ENCODE results near the gene LRG1. TPM values are rescaled to one million over a fixed set of nuclear protein-coding genes. Genes with fewer than 3 reads are reported as not detected.

Gene LRG1
- total RNA-seq, 4 donors from 2014 or later: 0.17 to 9.4 (median 0.79) TPM

DNA sequence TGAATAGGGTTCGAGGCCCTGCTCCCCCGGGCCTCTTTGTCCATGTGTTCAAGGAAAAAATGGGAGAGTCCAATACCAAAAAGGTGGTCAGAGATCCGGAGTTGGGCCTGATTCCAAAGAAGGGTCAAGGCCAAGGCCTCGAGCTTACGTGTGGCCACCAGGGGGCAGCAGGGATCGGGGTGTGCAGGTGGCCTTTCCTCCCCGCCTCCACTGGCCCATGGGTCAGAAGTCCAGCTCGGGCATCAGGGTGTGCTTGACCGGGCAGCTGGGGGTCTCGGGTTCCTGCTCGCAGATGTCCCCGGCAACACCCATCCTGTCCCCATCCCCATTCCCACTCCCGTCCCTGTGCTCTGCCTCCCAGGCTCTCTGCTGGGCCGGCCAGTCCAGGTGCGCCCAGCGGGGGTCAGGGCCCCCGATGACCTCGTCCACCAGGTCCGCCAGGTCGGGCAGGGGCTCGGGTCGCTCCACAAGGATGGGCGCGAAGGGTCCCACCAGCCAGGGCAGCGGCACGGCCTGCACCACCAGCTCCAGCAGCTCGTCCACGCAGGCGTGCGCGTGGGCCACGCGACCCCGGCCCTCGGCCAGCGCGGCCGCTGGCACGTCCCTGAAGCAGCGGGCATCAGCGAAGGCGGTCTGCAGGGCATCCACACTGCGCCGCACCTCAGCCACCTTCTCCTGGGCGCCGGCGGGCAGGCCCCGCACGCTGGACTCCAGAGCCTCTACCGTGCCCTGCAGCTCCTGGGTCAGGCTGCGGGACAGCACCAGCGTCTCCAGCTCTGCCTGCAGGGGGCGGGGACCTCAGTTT lies 16.3 kb downstream of the LRG1 start:
- TF ChIP-seq, protein P1, sequence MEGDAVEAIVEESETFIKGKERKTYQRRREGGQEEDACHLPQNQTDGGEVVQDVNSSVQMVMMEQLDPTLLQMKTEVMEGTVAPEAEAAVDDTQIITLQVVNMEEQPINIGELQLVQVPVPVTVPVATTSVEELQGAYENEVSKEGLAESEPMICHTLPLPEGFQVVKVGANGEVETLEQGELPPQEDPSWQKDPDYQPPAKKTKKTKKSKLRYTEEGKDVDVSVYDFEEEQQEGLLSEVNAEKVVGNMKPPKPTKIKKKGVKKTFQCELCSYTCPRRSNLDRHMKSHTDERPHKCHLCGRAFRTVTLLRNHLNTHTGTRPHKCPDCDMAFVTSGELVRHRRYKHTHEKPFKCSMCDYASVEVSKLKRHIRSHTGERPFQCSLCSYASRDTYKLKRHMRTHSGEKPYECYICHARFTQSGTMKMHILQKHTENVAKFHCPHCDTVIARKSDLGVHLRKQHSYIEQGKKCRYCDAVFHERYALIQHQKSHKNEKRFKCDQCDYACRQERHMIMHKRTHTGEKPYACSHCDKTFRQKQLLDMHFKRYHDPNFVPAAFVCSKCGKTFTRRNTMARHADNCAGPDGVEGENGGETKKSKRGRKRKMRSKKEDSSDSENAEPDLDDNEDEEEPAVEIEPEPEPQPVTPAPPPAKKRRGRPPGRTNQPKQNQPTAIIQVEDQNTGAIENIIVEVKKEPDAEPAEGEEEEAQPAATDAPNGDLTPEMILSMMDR (IDR thresholded peaks at IDR 0.05): peak; percentile 39 to 68 (median 54)
- TF ChIP-seq POLR2AphosphoS5 (IDR thresholded peaks at IDR 0.05): no peak
- H3K4me1 ChIP-seq: peaks cover 16 to 31% (median 21%) of the 10 kb centered on the region in 4 donors
- no peaks in the 10 kb centered on the region for H3K9me3 ChIP-seq
- H3K27me3 ChIP-seq: no peaks in the 10 kb centered on the region
- intact Hi-C loops (cut with DNase I): no loop called here
- no peak overlapping the region for H3K4me3 ChIP-seq
- no peak for DNase-seq (ENCODE audit: extremely low spot score)
- peaks cover 0 to 1% (median 0%) of the 10 kb centered on the region in 4 donors for H3K36me3 ChIP-seq
- 35% methylated on average over 11 of the region's 53 CpGs for WGBS
- H3K27ac ChIP-seq (replicated peaks in 1 of 4): no peak overlapping the region

DNA sequence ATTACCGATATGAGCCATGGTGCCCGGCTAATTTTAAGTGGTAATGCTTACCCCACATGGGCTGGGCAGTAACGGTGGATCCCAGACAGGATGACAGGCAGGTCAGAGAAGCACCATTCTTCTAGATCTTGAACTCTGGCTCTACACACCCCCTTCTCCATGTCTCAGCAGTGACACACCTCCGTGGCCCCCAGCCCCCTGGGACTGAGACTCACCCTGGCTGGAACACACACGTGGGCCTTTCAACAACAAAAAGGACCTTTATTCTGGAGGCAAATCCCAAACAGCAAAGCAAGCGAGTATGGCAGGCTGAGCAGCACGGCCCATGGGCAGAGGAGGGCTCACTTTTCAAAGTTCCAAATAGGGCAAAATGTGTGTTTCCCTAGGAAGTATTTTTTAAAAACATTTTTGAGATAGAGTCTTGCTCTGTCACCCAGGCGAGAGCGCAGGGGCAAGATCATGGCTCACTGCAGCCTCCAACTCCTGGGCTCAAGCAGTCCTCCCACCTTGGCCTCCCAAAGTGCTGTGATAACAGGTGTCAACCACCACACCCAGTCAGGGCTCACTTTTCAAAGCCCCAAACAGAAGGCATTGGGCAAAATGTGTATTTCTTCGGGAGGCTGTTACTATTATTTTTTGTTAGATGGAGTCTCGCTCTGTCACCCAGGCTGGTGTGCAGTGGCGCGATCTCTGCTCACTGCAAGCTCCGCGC lies 17.4 kb downstream of the LRG1 start:
- no peak overlapping the region for H3K4me3 ChIP-seq
- whole genome bisulfite sequencing: 92% methylated on average over 14 of the region's 15 CpGs
- intact Hi-C loops (cut with DNase I): no loop called here
- no peaks in the 10 kb centered on the region for H3K36me3 ChIP-seq
- no peak for TF ChIP-seq POLR2AphosphoS5 (IDR thresholded peaks at IDR 0.05)
- TF ChIP-seq POLR2A (IDR thresholded peaks at IDR 0.05; ENCODE audit: low read depth): no peak
- TF ChIP-seq EP300 (IDR thresholded peaks at IDR 0.05): no peak
- TF ChIP-seq, protein P1 (IDR thresholded peaks at IDR 0.05): no peak
- H3K27me3 ChIP-seq: no peaks in the 10 kb centered on the region
- no peak overlapping the region for H3K27ac ChIP-seq (replicated peaks in 1 of 4)
- H3K9me3 ChIP-seq: no peaks in the 10 kb centered on the region
- DNase-seq (ENCODE audit: extremely low spot score): no peak
- H3K4me1 ChIP-seq: peaks cover 16 to 34% (median 29%) of the 10 kb centered on the region in 4 donors

DNA sequence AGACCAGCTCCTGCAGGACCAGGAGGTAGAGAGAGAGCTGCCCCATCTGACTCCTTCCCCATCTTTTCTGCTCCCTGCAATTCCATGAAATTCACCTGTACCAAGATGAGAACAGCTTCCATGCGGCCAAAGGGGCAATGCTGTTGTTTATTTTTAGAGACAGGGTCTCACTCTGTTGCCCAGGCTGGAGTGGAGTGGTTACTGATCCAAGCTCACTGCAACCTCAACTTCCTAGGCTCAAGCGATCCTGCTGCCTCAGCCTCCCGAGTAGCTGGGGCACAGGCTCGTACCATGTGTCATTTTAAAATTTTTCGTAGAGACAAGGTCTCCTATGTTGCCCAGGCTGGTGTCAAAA lies 18.0 kb downstream of the LRG1 start:
- Histone ChIP-seq H3K4me3 (no peak overlapping the region), H3K36me3 (no peaks in the 10 kb centered on the region), H3K27ac (replicated peaks in 1 of 4) (no peak overlapping the region), H3K9me3 (no peaks in the 10 kb centered on the region), H3K4me1 (peaks cover 17 to 38% (median 34%) of the 10 kb centered on the region in 4 donors), H3K27me3 (no peaks in the 10 kb centered on the region)
- no peak for DNase-seq (ENCODE audit: extremely low spot score)
- TF ChIP-seq, protein P1 (IDR thresholded peaks at IDR 0.05): no peak
- TF ChIP-seq EP300 (IDR thresholded peaks at IDR 0.05) (no peak), POLR2A (IDR thresholded peaks at IDR 0.05; ENCODE audit: low read depth) (no peak), POLR2AphosphoS5 (IDR thresholded peaks at IDR 0.05) (no peak)
- intact Hi-C loops (cut with DNase I): no loop called here
- WGBS: 79% methylated on average over 5 of the region's 5 CpGs

DNA sequence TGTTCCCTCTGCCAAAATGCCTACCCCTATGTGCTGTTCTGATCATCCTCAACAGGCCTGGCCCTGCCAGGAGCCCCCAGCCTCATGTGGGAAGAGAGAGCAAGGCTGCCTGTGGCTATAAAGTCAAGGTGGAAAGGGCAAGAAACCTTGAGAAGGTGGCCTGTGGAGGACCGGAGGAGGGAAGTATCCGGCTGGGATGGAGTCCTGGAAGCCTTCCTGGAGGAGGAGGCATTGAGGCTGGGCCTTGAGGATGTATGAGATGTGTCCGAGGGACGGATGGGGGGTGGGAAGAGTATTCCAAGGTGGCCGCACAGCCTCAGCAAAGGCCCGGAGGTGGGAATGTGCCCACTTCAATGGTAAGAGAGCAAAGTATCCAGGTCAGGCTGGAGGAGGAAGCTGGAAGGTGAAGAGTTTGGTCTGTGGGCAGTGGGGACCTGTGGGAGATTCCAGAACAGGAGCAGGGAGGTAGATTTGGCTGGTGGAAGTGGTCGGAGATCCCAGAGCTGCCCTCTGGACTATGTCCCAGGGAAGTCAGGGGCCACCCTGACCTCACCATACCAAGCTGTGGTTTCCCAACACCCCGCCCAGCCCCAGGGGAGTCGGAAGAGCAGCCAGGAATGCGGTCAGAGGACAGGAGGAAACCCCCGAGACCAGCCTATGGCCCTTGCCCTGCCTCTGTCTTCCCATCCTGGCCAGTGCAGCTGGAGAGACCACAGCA lies 18.5 kb downstream of the LRG1 start:
- H3K27me3 ChIP-seq: no peaks in the 10 kb centered on the region
- TF ChIP-seq POLR2AphosphoS5 (IDR thresholded peaks at IDR 0.05): no peak
- no peak for TF ChIP-seq POLR2A (IDR thresholded peaks at IDR 0.05; ENCODE audit: low read depth)
- TF ChIP-seq EP300 (IDR thresholded peaks at IDR 0.05): no peak
- TF ChIP-seq, protein P1 (IDR thresholded peaks at IDR 0.05): no peak
- H3K4me3 ChIP-seq: no peak overlapping the region
- H3K4me1 ChIP-seq: peaks cover 21 to 43% (median 39%) of the 10 kb centered on the region in 4 donors
- H3K9me3 ChIP-seq: no peaks in the 10 kb centered on the region
- H3K27ac ChIP-seq (replicated peaks in 1 of 4): peak overlapping the region in 2 of 4 donors; percentile 94
- 83% methylated on average over 11 of the region's 11 CpGs for WGBS
- DNase-seq (ENCODE audit: extremely low spot score): no peak
- intact Hi-C loops (cut with DNase I): no loop called here
- H3K36me3 ChIP-seq: peaks cover 0 to 2% (median 0%) of the 10 kb centered on the region in 4 donors
